HepG2 (cell line): ENCODE data around the gene GPC3.

Experiments
- POLR2A ChIP-seq, 2 experiments: IDR thresholded peaks; 2 replicates each; pipeline ENCODE4 v1.6.1; 2011; ENCODE audit warnings: low read depth in 2 of 2, low read length in 2 of 2, mild to moderate bottlenecking in 1 of 2, moderate library complexity in 1 of 2; ENCODE audit not compliant: insufficient read depth in 1 of 2
- THRA ChIP-seq: sonication (generic); formaldehyde crosslinking; IDR thresholded peaks from 2 replicates; pipeline ENCODE4 v1.4.0; 2020; ENCODE audit warnings: missing genetic modification reagents, borderline replicate concordance
- ZNF317 ChIP-seq: sonication (generic); formaldehyde crosslinking; IDR thresholded peaks from 2 replicates; pipeline ENCODE4 v1.5.0; 2020; ENCODE audit warnings: mild to moderate bottlenecking, missing genetic modification reagents

DNA sequence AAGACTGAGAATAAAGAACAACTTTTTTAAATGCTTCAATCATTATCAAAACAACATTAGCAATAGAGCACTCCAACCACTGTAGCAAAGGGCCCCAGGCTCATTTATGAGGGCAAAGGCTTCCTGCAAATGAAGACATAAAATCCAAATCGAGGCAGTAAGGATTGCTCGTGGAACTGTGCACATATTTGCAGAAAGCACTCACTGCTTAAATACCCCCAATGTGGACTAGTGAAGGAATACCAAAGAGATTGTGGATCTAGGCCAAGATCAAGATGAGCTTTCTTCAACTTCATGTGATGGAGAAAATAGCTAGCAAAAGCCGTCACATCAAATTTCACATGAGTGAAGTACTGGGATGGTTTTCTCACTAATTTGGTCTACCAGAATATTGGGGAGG lies 35.2 kb downstream of the GPC3 start:
- no peak for TF ChIP-seq ZNF317
- TF ChIP-seq THRA (CRISPR knock-in tag), result no peak
- TF ChIP-seq POLR2A (IDR thresholded peaks at IDR 0.05; ENCODE audit: insufficient read depth in 1 of 2, low read depth in 2 of 2, low read length in 2 of 2), result no peak; a peak in 1 of 4 replicates
